Breast epithelium (tissue), 3 donors: ENCODE data around the gene MBD3.

ENCODE experiments used
- POLR2A ChIP-seq: fragments of 450-650 bp; IDR thresholded peaks from one replicate; pipeline ENCODE4 v1.6.1; 2016; ENCODE audit warnings: antibody characterized with exemption, mild to moderate bottlenecking, moderate library complexity
- POLR2AphosphoS5 ChIP-seq, 3 donors: sonication (generic); formaldehyde crosslinking; IDR thresholded peaks; one replicate each; pipeline ENCODE4 v1.6.1; 2017; ENCODE audit warnings: antibody characterized with exemption in 3 of 3
- TF ChIP-seq, protein P1 (sequence below), 3 donors: fragments of 450-650 bp; IDR thresholded peaks; one replicate each; pipeline ENCODE4 v1.5.1; 2016 to 2017; ENCODE audit warnings: antibody characterized with exemption in 3 of 3, mild to moderate bottlenecking in 3 of 3, moderate library complexity in 3 of 3

DNA sequence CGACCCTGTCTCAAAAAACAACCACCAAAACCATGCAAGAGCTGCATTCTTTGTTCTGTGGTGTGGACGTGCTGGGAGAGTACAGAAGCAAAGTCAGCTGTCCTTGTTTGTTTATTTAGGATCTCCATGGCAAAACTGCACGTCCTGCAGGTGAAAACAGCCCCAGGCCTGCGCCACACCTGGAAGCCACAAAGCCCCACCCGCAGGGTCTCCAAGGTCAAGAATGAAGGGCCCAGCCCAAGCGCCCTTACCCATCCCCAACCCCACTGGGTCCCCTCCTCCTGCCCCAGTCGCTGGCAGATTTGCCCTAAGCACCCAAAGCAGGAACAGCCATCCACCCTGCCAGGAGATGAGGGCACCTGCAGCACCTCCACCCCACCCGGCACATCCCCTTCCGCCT lies 10.5 kb downstream of the MBD3 start:
- TF ChIP-seq, protein P1, sequence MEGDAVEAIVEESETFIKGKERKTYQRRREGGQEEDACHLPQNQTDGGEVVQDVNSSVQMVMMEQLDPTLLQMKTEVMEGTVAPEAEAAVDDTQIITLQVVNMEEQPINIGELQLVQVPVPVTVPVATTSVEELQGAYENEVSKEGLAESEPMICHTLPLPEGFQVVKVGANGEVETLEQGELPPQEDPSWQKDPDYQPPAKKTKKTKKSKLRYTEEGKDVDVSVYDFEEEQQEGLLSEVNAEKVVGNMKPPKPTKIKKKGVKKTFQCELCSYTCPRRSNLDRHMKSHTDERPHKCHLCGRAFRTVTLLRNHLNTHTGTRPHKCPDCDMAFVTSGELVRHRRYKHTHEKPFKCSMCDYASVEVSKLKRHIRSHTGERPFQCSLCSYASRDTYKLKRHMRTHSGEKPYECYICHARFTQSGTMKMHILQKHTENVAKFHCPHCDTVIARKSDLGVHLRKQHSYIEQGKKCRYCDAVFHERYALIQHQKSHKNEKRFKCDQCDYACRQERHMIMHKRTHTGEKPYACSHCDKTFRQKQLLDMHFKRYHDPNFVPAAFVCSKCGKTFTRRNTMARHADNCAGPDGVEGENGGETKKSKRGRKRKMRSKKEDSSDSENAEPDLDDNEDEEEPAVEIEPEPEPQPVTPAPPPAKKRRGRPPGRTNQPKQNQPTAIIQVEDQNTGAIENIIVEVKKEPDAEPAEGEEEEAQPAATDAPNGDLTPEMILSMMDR (IDR thresholded peaks at IDR 0.05) = no peak
- TF ChIP-seq POLR2A (no peak), POLR2AphosphoS5 (IDR thresholded peaks at IDR 0.05) (no peak)
